Stomach smooth muscle (tissue), 2 donors: Measurements from ENCODE around the gene MMP15.
"Not testable (repeated sequence)": the region's sequence is repeated elsewhere in the genome, so short reads cannot be mapped to it uniquely, and the experiment has no call there.

ENCODE experiments used
- H3K27ac ChIP-seq: one replicate; pipeline ENCODE4 v1.7.0; 2013; ENCODE audit warnings: mild to moderate bottlenecking, low read length, inconsistent platforms
- H3K27me3 ChIP-seq, 2 donors: one replicate each; pipeline ENCODE4 v1.7.0; 2013; ENCODE audit warnings: low read length in 2 of 2; ENCODE audit not compliant: insufficient read depth in 2 of 2, control insufficient read depth in 1 of 2
- H3K36me3 ChIP-seq, 2 donors: one replicate each; pipeline ENCODE4 v1.7.0; 2013; ENCODE audit warnings: low read length in 2 of 2; ENCODE audit not compliant: control insufficient read depth in 2 of 2, insufficient read depth in 2 of 2
- H3K4me1 ChIP-seq: one replicate; pipeline ENCODE4 v1.7.0; 2013; ENCODE audit warnings: low read length; ENCODE audit not compliant: control insufficient read depth, insufficient read depth
- H3K4me3 ChIP-seq, 2 donors: one replicate each; pipeline ENCODE4 v1.7.0; 2013; ENCODE audit warnings: low read length in 2 of 2
- H3K9ac ChIP-seq, 2 donors: one replicate each; pipeline ENCODE4 v1.7.0; 2013; ENCODE audit warnings: low read length in 2 of 2, mild to moderate bottlenecking in 1 of 2
- H3K9me3 ChIP-seq, 2 donors: one replicate each; pipeline ENCODE4 v1.7.0; 2013; ENCODE audit warnings: low read length in 2 of 2; ENCODE audit not compliant: control insufficient read depth in 2 of 2
- donor health status: healthy.
- donor health status: Pancreatic carcinoma.

MMP15 gene

DNA sequence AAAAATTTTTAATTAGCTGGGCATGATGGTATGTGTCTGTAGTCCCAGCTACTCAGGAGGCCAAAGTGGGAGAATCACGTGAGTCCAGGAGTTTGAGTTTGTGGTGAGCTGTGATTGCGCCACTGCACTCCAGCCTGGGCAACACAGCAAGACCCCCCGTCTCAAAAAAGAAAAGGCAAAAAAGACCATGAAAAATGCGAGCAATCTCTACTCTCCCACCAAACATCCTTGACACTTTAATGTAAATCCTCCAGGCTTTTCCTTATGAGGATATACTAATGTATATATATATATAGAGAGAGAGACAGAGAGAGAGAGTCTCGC is 28.1 kb downstream of the MMP15 start:
- Histone ChIP-seq H3K36me3 (no peaks in the 10 kb centered on the region), H3K4me1 (no peaks in the 10 kb centered on the region), H3K4me3 (no peak overlapping the region), H3K9ac (no peak overlapping the region), H3K9me3 (no peaks in the 10 kb centered on the region), H3K27ac (no peak overlapping the region), H3K27me3 (no peaks in the 10 kb centered on the region)

DNA sequence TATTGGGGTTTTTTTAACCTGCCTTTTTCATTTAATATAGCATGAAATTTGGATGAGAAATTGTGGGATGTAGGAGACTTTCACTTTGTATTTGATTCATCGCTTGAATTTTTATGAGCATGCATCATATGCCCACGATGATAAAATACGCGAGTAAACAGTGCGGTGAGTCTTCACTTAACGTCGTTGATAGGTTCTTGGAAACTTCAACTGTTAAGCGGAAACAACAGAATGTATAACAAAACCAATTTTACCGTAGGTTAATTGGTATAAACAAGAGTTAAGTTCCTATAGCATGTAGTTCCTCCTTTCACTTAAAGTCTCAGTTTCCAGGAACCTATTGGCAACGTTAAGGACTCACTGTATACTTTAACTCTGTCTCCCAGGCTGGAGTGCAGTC is 28.7 kb downstream of the MMP15 start:
- no peaks in the 10 kb centered on the region for H3K4me1 ChIP-seq
- no peaks in the 10 kb centered on the region for H3K9me3 ChIP-seq
- no peak overlapping the region for H3K4me3 ChIP-seq
- no peaks in the 10 kb centered on the region for H3K36me3 ChIP-seq
- H3K9ac ChIP-seq: no peak overlapping the region
- H3K27ac ChIP-seq: no peak overlapping the region
- H3K27me3 ChIP-seq: no peaks in the 10 kb centered on the region

GRCh38 chr16:58056580-58056979 is 31.0 kb downstream of the MMP15 start:
- no peak overlapping the region for H3K9ac ChIP-seq

GRCh38 chr16:58057121-58057520 is 31.6 kb downstream of the MMP15 start:
- no peaks in the 10 kb centered on the region for H3K9me3 ChIP-seq
- H3K4me3 ChIP-seq: no peak overlapping the region
- H3K27me3 ChIP-seq: no peaks in the 10 kb centered on the region
- no peaks in the 10 kb centered on the region for H3K36me3 ChIP-seq
- H3K9ac ChIP-seq: no peak overlapping the region
- H3K4me1 ChIP-seq: no peaks in the 10 kb centered on the region
- H3K27ac ChIP-seq: no peak overlapping the region

More at GRCh38 chr16:58056580-58056979, 31.0 kb downstream of the MMP15 start:
- Histone ChIP-seq H3K36me3 (no peaks in the 10 kb centered on the region), H3K4me1 (no peaks in the 10 kb centered on the region), H3K4me3 (no peak overlapping the region), H3K9me3 (no peaks in the 10 kb centered on the region), H3K27ac (no peak overlapping the region), H3K27me3 (no peaks in the 10 kb centered on the region)

- no peaks in the 10 kb centered on the region for H3K27me3 ChIP-seq
- H3K9me3 ChIP-seq: no peaks in the 10 kb centered on the region
- no peak overlapping the region for H3K27ac ChIP-seq
- H3K36me3 ChIP-seq: no peaks in the 10 kb centered on the region
- no peak overlapping the region for H3K9ac ChIP-seq
- no peaks in the 10 kb centered on the region for H3K4me1 ChIP-seq
- H3K4me3 ChIP-seq: no peak overlapping the region
These were observed 32.2 kb downstream of the MMP15 start for GRCh38 chr16:58057784-58058183.

GRCh38 chr16:58062821-58063220 is 37.3 kb downstream of the MMP15 start:
- H3K27me3 ChIP-seq: no peaks in the 10 kb centered on the region
- no peak overlapping the region for H3K4me3 ChIP-seq
- no peak overlapping the region for H3K9ac ChIP-seq
- no peak overlapping the region for H3K27ac ChIP-seq
- H3K4me1 ChIP-seq: no peaks in the 10 kb centered on the region
- no peaks in the 10 kb centered on the region for H3K36me3 ChIP-seq
- no peaks in the 10 kb centered on the region for H3K9me3 ChIP-seq

- Histone ChIP-seq H3K4me3 (no peak overlapping the region), H3K27ac (no peak overlapping the region), H3K27me3 (no peaks in the 10 kb centered on the region), H3K36me3 (no peaks in the 10 kb centered on the region), H3K9ac (no peak overlapping the region), H3K4me1 (no peaks in the 10 kb centered on the region), H3K9me3 (no peaks in the 10 kb centered on the region)
These were observed 38.0 kb downstream of the MMP15 start for GRCh38 chr16:58063377-58064076.

- H3K4me3 ChIP-seq: no peak overlapping the region
- no peaks in the 10 kb centered on the region for H3K36me3 ChIP-seq
- no peaks in the 10 kb centered on the region for H3K9me3 ChIP-seq
- H3K9ac ChIP-seq: no peak overlapping the region
- peaks cover 0 to 2% of the 10 kb centered on the region in 2 donors for H3K27me3 ChIP-seq
- no peaks in the 10 kb centered on the region for H3K4me1 ChIP-seq
- no peak overlapping the region for H3K27ac ChIP-seq
These were observed 45.0 kb downstream of the MMP15 start for GRCh38 chr16:58070585-58070984.

- not testable (repeated sequence) for H3K4me3 ChIP-seq, H3K9ac ChIP-seq, H3K27me3 ChIP-seq, H3K27ac ChIP-seq, H3K9me3 ChIP-seq, H3K4me1 ChIP-seq, H3K36me3 ChIP-seq
These were observed 46.6 kb downstream of the MMP15 start for GRCh38 chr16:58072134-58072533.

DNA sequence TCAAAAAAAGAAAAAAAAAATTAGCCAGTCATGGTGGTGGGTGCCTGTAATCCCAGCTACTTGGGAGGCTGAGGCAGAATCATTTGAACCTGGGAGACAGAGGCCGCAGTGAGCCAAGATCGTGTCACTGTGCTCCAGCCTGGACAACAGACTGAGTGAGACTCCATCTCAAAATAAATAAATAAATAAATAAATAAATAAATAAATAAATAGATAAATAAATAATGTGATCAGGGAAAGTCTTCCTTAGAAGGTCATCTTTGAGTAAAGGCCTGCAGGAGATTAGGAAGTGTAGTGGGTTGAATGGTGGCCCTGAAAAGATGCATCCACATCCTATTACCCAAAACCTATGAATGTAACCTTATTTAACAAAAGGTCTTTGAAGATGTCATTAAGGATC is 47.5 kb downstream of the MMP15 start:
- not testable (repeated sequence) for H3K27me3 ChIP-seq, H3K4me1 ChIP-seq, H3K27ac ChIP-seq, H3K9ac ChIP-seq, H3K4me3 ChIP-seq, H3K36me3 ChIP-seq, H3K9me3 ChIP-seq

DNA sequence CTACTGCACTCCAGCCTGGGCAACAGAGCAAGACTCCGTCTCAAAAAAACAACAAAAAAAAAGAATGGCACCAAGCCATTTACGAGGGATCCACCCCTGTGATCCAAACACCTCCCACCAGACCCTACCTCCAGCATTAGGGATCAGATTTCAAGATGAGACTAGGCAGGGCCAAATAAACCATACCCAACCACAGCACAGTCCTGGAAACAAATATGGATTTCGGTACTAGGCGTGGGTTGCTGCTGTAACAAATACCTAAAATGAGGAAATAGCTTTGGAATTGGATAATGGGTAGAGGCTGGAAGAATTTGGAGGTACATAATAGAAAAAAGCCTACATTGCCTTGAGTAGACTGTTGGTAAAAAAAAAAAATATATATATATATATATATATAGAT is 49.1 kb downstream of the MMP15 start:
- H3K4me1 ChIP-seq: no peaks in the 10 kb centered on the region

More for the DNA sequence above, 49.1 kb downstream of the MMP15 start:
- H3K9me3 ChIP-seq: peaks cover 0 to 6% of the 10 kb centered on the region in 2 donors
- H3K36me3 ChIP-seq: no peaks in the 10 kb centered on the region
- H3K27ac ChIP-seq: no peak overlapping the region
- H3K4me3 ChIP-seq: no peak overlapping the region
- peaks cover 0 to 2% of the 10 kb centered on the region in 2 donors for H3K27me3 ChIP-seq
- no peak overlapping the region for H3K9ac ChIP-seq
